EH (cell line): ENCODE measurements around the gene EPB41.

Experiments used
- DNase-seq: peaks from one replicate; pipeline ENCODE4 v3.0.0-alpha.2; 2015; ENCODE audit warnings: low read depth

EPB41 gene

GRCh38 chr1:28890836-28891235 is 23.5 kb upstream of the EPB41 start:
- DNase-seq = no peak

- DNase-seq = no peak
These were observed 23.1 kb upstream of the EPB41 start for GRCh38 chr1:28891256-28891655.

GRCh38 chr1:28893403-28894102 is 20.8 kb upstream of the EPB41 start:
- DNase-seq = peak; percentile 83

GRCh38 chr1:28894785-28895184 is 19.6 kb upstream of the EPB41 start:
- no peak for DNase-seq

GRCh38 chr1:28895896-28896608 is 18.3 kb upstream of the EPB41 start:
- DNase-seq = no peak

- DNase-seq = no peak
These were observed 17.8 kb upstream of the EPB41 start for GRCh38 chr1:28896609-28896986.

- no peak for DNase-seq
These were observed 16.6 kb upstream of the EPB41 start for GRCh38 chr1:28897789-28898188.

- DNase-seq = no peak
These were observed 15.9 kb upstream of the EPB41 start for GRCh38 chr1:28898405-28898881.

GRCh38 chr1:28899267-28899666 is 15.1 kb upstream of the EPB41 start:
- DNase-seq = no peak

DNA sequence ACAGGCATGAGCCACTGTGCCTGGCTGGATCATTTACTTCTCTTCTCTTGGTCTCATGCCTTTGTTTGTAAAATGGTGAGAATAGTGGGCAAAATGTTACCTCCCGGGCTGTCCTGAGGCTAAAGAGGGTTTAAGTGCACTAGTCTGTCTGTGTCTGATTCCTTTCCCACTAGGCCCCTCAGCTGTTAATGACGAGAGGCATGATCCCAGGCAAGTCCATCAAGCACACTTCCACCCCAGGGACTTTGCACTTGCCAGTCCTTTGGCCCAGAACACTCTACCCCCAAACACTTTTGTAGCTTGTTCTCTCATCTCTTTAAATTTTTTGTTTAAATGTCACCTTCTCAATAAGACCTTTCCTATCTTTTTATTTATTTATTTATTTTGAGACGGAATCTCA is 13.8 kb upstream of the EPB41 start:
- DNase-seq = no peak

DNA sequence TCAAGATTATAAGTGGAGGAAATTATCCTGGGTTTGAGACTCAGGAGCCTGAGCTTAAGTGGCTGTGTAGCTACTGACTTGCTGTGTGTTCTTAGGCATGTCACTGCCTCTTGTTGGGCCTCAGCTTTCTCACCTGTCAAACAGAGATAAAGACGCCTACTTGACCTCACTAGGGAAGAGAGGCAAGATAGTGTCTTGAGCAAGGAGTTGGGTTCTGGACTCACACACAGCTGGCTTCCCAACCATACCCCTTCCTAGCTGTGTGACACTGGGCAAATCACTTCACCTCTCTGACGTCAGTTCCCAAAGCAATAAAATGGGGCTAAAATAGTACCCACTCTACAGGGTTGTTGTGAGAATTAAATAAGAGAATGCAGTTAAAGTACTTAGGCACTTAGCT is 11.6 kb upstream of the EPB41 start:
- no peak for DNase-seq

GRCh38 chr1:28905921-28906666 is 8.3 kb upstream of the EPB41 start:
- no peak for DNase-seq

GRCh38 chr1:28909198-28909597 is 5.2 kb upstream of the EPB41 start:
- no peak for DNase-seq

DNA sequence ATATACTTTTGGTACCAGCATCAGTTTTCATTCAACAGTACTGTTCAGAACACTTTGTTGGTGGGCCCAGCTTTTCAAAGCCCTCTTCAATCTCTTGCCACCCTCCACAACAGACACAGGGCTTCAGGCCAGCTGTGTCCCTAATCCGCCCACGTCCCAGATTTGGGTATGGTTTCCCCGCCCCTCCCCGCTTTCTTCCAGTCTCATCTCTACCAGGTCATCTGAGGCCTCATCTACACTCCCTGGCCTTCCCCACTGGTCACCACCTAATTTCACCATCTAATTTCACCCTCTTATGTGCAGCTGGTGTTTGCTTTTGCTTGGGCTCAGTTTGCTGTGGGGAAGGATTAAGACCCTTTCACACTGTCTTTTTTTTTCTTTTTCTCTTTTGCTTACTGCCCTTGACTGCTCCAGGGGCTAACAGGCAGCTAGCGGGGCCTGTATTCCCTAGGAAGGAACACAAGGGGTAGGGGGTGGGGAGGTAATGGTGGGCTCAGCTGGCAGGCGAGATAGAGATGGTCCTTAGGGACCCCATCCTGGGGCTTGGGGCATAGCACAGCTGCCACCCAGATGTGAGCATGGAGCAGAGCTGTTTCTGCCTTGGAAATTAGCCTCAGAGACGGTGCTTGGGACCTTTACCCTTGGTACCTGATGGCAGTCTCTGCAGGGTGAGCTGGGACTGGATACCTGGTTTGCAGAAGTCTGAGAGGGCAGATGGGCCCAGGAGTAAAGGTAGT is 3.8 kb upstream of the EPB41 start:
- no peak for DNase-seq

DNA sequence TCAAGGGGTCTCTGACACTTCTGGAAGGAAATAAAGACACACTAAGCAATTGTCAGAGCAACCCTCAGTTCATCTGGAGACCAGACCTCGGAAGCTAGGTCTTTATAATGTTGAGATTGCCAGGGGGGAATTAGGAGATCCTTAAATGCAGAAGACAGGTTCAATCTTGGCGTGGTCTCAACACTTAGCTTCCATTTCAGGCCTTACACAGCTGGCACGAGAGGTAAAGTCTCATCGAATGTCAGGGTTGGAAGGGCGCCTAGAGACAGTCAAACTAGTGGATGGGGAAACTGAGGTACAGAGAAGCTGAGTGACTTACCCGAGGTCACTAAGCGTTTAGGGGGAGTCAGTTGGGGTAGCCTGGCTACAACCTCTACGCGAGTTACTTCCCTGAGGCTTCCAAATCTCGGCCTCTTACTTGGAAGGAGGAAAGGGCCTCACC is 562 bp upstream of the EPB41 start:
- DNase-seq = no peak

DNA sequence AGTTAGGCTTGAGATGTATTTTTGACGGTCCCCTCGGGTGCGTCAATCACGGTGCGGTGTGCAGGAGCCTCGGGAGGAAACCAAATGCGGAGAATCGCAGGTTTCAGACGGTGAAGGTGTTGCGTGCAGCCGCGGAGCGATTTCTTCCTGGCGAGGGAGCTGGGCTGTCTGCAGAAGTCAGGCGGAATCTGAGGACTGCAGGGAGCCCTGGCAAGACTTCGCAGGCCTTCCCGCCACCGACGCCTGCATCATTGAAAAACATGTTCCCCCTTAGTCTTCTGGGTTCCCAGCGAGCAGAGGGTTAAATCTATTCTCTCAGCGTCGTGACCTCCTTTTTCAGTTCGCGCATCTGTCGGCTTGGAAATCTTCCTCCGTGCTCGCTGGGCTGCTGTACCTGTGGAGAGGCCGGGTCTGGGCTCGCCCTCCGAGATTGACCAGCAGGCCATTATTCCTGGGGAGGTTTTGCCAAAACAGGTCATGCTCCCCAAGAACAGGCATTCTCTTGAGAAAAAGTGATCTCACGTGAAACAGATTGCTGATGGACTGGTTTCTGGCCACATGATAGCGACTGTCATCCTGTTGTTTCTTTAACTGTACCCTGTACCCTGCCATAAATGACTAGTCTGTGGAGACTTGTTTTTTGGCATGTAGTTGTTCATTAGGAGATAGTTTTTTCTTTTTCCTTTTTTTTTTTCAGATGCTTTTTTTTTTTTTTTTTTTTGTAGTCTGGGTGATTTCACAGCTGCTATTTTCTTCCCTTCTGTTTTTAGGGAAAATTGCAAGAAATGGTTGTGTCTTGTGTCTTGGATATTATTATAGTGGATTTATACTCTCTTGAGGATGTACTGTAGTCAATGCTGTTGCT is 894 bp downstream of the EPB41 start:
- peak; percentile 45 for DNase-seq

- DNase-seq = no peak
These were observed 3.4 kb downstream of the EPB41 start for GRCh38 chr1:28917757-28918118.

DNA sequence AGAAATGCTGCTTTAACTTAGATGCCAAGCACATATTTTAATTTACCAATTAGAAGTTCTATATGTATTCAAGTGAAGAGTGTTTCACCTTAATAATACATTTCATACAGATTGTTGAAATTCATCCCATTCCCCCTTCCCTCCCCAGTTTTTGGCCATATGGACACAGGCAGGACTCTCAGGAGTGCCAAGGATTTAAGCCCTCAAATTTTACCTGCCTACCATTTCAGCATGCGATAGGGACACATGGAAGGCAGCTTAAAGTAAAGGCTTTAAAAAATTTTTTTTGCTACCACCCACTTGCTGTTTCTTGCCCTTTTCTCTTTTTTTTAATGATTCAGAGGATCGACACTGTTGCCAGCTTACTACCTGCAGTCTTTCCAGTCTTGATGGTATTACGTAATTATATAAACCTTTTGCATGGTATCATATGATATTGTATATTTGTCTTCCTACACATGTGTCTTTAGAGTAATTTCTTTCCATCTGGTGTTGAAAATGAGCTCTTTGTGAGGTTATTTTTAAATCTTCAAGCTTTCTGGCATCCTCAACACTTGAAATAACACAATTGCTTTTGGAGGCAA is 7.0 kb downstream of the EPB41 start:
- no peak for DNase-seq

- no peak for DNase-seq
These were observed 11.1 kb downstream of the EPB41 start for GRCh38 chr1:28925350-28925891.

GRCh38 chr1:28926629-28927265 is 12.4 kb downstream of the EPB41 start:
- peak; percentile 9 for DNase-seq
